ENCODE data around the gene SLC6A6.

DNA sequence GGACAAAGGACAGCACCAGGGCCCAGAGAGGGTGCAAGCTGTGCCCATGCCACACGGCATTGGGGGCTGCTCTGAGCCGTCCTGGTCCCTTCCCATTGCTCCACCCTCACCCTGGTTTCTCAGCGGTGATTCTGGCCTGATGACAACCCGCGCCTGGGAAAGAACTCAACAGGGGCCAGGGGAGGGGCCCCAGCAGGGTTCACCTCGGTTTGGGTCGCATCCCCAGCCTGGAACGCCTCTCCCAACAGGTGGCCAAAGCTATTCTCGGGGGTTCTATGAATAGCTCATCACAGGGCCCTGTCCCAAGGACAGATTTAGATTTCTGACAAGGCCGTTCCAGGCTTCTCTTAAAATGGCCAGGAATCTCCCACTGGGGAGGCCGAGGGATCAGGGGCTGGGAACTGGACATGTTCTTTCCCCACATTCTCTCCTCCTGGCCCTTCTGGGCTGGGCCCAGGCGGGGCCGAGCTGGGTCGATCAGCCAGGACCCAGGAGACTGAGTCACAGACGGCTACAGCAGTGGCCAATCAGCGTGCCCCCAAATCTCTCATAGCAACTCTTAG lies 119.8 kb downstream of the SLC6A6 start:
- TF ChIP-seq, protein P1, sequence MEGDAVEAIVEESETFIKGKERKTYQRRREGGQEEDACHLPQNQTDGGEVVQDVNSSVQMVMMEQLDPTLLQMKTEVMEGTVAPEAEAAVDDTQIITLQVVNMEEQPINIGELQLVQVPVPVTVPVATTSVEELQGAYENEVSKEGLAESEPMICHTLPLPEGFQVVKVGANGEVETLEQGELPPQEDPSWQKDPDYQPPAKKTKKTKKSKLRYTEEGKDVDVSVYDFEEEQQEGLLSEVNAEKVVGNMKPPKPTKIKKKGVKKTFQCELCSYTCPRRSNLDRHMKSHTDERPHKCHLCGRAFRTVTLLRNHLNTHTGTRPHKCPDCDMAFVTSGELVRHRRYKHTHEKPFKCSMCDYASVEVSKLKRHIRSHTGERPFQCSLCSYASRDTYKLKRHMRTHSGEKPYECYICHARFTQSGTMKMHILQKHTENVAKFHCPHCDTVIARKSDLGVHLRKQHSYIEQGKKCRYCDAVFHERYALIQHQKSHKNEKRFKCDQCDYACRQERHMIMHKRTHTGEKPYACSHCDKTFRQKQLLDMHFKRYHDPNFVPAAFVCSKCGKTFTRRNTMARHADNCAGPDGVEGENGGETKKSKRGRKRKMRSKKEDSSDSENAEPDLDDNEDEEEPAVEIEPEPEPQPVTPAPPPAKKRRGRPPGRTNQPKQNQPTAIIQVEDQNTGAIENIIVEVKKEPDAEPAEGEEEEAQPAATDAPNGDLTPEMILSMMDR (IDR thresholded peaks at IDR 0.05; ENCODE audit: poor library complexity), result no peak
- TF ChIP-seq EZH2phosphoT487 (IDR thresholded peaks at IDR 0.05; ENCODE audit: low read depth, severe bottlenecking, unreplicated experiment), result no peak

Measured in hepatocyte (in vitro differentiated cells).